ENCODE measurements around the gene EPN1.

Gene EPN1

GRCh38 chr19:55674841-55675660, at the start of gene EPN1:
Gene EPN1 (plus strand): TSS chr19:55675226. CDS start chr19:55678628, 3,402 bp downstream.
- peak; percentile 98 for DNase-seq (ENCODE audit: low read depth)

- peak; percentile 67 for DNase-seq (ENCODE audit: low read depth)
Observed at GRCh38 chr19:55626350-55626749, 48.7 kb upstream of the EPN1 start.

DNA sequence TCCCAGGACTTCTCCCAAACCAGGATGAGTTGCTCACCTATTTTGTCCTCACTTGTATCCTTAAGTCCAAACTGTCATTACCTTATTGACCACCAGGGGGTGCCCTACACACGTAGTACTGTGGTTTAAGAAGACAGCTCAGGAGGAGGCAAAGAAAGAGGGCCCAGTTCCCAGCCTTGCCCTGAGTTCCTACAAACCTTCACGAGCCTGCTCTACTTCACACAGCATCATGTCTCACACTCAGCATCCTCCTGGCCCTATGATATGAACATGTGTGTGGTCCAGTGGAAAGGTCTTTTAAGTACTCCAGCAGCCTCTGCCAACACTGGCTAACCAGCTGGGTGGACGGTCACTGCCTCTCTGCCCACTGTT, 42.6 kb upstream of the EPN1 start:
- DNase-seq (ENCODE audit: low read depth): peak; percentile 71

DNA sequence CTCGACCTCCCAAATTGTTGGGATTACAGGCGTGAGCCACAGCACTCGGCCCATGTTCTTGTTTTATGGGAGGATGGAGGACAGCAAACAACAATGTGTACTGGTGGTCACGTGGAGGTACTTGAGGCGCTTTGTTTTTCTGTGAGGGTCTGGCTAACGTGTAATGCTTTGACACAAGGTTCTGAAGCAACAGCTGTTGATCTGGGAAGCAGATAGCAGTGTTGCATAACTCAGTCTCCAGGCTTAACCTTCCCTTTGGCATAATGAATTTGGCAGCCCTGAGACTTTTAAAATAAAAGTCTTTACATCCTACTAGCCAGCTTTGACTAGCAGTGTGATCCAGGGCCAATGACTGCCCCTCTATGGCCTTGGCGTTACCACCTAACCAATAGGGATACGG, 41.2 kb upstream of the EPN1 start:
- no peak for DNase-seq (ENCODE audit: low read depth)

DNA sequence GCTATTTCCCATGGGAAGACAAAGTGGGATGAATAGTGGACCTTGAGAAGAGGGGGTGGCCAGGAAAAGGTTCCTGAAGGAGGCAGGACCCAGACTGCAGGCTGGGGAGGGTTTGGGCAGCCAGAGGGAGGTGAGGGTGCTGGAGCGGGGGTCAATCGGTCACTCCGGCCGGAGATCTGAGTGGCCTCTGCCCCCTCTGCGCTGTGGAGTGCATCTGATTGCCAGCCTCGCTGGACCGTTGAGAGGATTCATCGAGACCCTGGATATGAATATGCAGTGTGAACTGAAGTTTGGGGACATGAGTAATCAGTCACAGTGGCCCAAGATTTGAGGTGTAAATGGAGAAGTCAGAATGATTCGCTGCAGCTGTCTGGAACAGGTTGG, 39.7 kb upstream of the EPN1 start:
- no peak for DNase-seq (ENCODE audit: low read depth)

- no peak for DNase-seq (ENCODE audit: low read depth)
Observed at GRCh38 chr19:55635856-55636440, 39.1 kb upstream of the EPN1 start.

- DNase-seq (ENCODE audit: low read depth): no peak
Observed at GRCh38 chr19:55636723-55637122, 38.3 kb upstream of the EPN1 start.

DNA sequence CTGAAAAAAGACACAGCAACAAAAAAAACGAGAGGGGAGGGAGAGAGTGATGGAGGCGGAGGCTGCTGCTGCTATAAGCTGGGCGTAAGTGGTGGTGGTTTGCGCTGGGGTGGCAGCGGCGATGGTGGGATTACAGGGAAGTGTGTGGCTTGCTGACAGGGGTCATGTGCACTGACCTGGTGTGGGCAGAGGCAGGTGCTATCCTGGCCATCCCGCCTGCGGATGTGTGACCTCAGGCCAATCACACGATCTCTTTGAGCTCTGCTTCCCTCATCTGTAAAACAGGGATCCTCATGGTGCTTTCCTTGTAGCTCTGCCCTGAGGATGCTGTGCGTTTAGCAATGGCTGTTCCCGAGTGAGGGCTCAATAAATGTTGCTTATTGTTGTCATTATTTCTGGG, 37.5 kb upstream of the EPN1 start:
- DNase-seq (ENCODE audit: low read depth): no peak

DNA sequence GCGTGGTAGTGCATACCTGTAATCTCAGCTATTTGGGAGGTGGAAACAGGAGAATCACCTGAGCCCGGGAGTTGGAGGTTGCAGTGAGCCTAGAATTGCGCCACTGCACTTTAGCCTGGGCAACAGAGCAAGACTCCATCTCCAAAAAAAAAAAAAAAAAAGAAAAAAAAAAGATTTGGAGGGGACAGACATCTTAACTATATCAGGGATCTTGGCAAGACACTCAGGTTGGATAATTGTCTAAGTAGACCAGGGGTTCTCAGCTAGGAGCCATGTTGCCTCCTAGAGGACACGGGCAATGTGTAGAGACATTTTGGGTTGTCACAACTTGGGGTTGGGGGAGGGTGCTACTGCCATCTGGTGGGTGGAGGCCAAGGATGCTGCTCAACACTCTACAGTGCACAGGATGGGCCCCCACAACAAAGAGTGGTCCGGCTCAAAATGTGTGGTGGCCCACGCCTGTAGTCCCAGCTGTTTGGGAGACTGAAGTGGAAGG, 36.1 kb upstream of the EPN1 start:
- peak; percentile 38 for DNase-seq (ENCODE audit: low read depth)

DNA sequence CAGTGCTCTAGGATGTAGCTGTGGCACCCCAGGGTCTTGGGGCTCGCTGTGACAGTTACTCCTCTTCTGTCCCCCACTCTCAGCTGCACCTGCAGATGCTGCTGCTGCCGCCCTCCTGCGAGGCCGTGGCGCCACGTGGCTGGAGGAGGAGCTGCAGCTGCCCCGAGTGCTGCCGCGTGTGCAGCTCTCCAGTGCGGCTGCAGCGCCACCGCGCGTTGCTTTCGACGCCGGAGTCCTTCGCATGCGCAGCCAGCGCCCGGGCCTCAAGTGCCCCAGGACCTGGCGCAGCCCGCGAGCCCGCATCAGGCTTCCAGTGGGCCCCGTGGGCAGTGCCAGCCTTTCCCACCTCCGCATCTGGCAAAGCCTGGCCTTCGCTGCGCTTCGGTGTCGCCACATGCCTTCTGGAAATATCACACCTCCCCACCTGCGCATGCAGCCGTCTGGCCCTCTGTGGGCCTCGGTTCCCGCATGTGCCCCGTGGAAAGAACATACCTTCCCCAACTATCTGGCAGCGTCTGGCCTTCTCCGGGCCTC, 34.9 kb upstream of the EPN1 start:
- DNase-seq (ENCODE audit: low read depth): peak; percentile 55

DNA sequence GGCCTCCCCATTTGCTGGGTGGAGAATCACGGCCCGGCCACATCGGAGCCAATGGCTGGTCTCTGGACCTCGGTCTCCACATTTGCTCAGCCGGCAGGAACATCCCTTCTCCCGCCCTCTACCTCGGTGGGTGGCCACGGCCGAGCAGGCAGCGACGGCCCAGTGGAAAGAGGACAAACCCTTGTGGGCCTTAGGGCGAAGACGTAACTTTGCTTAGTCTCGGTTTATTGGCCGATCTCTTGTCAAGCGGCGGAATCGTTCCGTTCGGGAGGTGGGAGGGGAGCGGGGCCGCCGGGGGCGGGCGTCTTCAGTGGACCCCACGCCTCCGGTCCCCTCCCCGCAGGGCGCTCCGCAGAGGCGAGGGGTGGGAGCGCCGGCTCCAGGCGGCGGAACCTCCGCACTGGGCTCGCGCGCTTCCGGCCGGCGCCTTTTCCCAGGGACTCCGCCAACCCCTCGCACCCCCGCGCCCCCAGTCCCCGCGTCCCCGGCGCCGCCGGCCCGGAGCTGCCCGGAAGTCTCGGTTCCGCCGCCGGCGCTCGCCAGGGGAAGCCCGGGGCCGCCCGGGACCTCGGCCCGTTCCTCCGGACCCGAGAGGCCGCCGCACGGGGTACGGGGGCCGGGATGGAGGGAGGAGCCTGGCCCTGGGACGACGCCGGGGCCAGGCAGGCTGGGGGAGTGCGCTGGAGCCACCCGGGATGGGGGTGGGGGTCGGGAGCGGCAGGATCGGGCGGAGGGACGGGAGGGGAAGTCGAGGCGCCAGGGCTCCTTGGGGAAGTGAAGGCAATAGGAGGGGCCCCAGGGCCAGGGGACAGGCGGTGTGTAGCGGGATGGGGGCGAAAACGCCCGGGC, 34.2 kb upstream of the EPN1 start, which contains the start of gene ZNF580:
Gene ZNF580, plus strand, starts transcription at position 426 of the 849 bp plus-strand sequence. CDS start 1,507 bp downstream, outside the sequence.
- DNase-seq (ENCODE audit: low read depth): peak; percentile 32

GRCh38 chr19:55641426-55642152, 33.4 kb upstream of the EPN1 start:
- DNase-seq (ENCODE audit: low read depth): no peak

DNA sequence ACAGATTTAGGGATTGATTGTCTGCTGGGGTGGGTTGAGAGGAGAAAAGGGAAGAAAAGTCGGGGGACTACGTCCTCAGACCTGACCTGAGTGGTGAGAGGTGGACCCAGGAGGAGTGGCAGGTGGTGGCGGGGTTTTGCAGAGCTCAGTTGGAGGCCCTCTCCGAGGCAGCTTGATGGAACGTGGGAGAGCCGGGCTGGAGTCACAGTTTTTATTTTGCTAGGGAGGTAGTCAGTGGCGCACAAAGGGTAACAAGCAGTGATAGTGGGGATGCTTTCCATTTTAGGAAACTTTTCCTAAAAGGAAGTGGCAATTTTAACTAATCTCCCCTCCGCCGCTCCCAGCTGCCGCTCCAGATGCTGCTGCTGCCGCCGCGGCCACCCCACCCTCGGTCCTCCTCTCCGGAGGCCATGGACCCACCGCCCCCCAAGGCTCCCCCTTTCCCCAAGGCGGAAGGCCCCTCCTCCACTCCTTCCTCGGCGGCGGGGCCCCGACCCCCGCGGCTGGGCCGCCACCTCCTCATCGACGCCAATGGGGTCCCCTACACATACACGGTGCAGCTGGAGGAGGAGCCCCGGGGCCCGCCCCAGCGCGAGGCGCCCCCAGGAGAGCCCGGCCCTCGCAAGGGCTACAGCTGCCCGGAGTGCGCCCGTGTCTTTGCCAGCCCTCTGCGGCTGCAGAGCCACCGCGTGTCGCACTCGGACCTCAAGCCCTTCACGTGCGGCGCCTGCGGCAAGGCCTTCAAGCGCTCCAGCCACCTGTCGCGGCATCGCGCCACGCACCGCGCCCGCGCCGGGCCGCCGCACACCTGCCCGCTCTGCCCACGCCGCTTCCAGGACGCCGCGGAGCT, 32.6 kb upstream of the EPN1 start:
- DNase-seq (ENCODE audit: low read depth): no peak

DNA sequence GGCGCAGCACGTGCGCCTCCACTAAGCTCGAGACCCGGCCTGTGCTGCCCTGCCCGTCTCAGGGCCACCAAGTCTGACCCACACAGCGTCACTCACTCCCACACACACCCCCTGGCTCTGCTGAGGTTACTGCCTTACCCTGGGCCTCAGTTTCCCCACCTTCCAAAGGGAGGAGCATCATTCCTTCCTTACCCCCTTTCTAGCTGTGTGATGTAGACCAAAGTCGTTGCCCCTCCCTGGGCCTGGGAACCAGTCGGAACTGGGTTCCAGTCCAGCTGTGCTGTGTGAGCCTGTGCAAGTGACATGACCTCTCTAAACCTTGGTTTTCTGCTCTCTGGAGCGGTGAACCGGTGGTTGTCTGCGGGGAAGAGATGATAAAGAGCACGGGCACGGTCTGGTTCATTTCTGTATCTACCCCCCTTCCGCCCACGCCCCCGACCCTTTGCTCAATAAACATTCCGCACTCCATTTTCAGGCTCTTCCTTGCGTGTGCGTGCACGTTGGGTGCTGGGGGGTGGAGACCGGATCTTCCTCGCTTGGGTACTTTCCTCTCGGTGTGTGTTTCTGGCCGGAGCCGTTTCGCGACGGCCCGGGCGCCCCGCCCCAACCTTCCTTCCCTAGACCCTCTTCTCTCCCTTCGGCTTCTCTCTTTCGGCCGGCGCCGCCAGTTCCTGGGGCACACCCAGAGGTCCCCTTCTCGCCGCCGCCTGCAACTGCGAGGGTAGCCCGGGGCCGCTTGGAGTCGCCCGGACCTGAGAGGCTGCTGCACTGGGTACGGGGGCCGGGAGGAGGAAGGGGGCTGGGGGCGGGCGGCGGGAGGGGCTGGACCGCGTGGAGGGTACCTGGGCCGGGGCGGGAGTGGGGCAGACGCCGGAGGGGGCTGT, 31.8 kb upstream of the EPN1 start, which contains the start of gene ZNF581:
Gene ZNF581, plus strand, starts transcription at position 647 of the 884 bp plus-strand sequence. CDS start 923 bp downstream, outside the sequence.
- DNase-seq (ENCODE audit: low read depth): peak; percentile 63

GRCh38 chr19:55643887-55644176, 31.2 kb upstream of the EPN1 start:
- no peak for DNase-seq (ENCODE audit: low read depth)

- no peak for DNase-seq (ENCODE audit: low read depth)
Observed at GRCh38 chr19:55644191-55644833, 30.7 kb upstream of the EPN1 start.

DNA sequence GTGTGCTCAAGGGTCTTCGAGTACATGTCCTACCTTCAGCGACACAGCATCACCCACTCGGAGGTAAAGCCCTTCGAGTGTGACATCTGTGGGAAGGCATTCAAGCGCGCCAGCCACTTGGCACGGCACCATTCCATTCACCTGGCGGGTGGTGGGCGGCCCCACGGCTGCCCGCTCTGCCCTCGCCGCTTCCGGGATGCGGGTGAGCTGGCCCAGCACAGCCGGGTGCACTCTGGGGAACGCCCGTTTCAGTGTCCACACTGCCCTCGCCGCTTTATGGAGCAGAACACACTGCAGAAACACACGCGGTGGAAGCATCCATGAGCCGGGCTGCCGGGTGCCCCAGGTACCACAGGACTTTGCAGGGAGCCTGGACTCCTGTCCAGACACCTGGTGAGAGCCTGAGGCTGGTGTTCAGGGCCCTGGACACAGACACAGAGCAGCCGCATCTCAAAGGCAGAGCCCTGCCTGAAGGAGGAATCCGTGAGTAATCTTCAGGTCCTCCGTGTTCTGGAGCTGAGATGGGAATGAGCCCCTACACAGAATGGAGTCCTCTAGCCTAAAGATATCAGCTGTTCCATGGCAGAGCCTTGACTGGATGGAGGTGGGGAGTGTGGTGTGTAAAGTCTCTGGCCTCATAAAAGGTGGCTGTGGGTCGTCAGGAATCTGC, 30.0 kb upstream of the EPN1 start:
- no peak for DNase-seq (ENCODE audit: low read depth)

- no peak for DNase-seq (ENCODE audit: low read depth)
Observed at GRCh38 chr19:55645512-55645881, 29.5 kb upstream of the EPN1 start.

Measured in T-helper 22 cell (primary cell).